GM12801 (cell line): ENCODE measurements around the gene GPC6.

ENCODE experiments used
- CTCF ChIP-seq: IDR thresholded peaks from one replicate; pipeline ENCODE4 v1.5.1; 2011; ENCODE audit warnings: control low read depth; ENCODE audit not compliant: insufficient read length; ENCODE audit errors: extremely low read depth

Gene GPC6

GRCh38 chr13:93903909-93904308 is 677.3 kb downstream of the GPC6 start:
- TF ChIP-seq CTCF = no peak

GRCh38 chr13:93915269-93915809 is 688.7 kb downstream of the GPC6 start:
- no peak for TF ChIP-seq CTCF

GRCh38 chr13:93922063-93922855 is 695.7 kb downstream of the GPC6 start:
- TF ChIP-seq CTCF = no peak

GRCh38 chr13:93925990-93926389 is 699.4 kb downstream of the GPC6 start:
- no peak for TF ChIP-seq CTCF

GRCh38 chr13:93926425-93926824 is 699.8 kb downstream of the GPC6 start:
- TF ChIP-seq CTCF = no peak

GRCh38 chr13:93927431-93927830 is 700.8 kb downstream of the GPC6 start:
- TF ChIP-seq CTCF = no peak

GRCh38 chr13:93932901-93933300 is 706.3 kb downstream of the GPC6 start:
- TF ChIP-seq CTCF = no peak
